OCI-M2 (cell line): ENCODE results near the gene EREG.

Experiments used
- DNase-seq: peaks from one replicate; lab custom pipeline; 2025; ENCODE audit not compliant: unreplicated experiment; lab: John Stamatoyannopoulos, UW

The EREG gene

GRCh38 chr4:74364652-74365491 is at the start of gene EREG:
EREG (plus strand) TSS chr4:74365145; CDS start chr4:74365309, 164 bp downstream.
- DNase-seq: no peak

GRCh38 chr4:74315376-74315775 is 49.6 kb upstream of the EREG start:
- DNase-seq: no peak

- no peak for DNase-seq
Observed at GRCh38 chr4:74316397-74316796, 48.5 kb upstream of the EREG start.

GRCh38 chr4:74317616-74318246 is 47.2 kb upstream of the EREG start:
- no peak for DNase-seq

GRCh38 chr4:74318276-74318675 is 46.7 kb upstream of the EREG start:
- no peak for DNase-seq

- no peak for DNase-seq
Observed at GRCh38 chr4:74319470-74319869, 45.5 kb upstream of the EREG start.

GRCh38 chr4:74320559-74321118 is 44.3 kb upstream of the EREG start:
- no peak for DNase-seq

GRCh38 chr4:74322301-74322700 is 42.6 kb upstream of the EREG start:
- no peak for DNase-seq

- DNase-seq: no peak
Observed at GRCh38 chr4:74323663-74324062, 41.3 kb upstream of the EREG start.

- no peak for DNase-seq
Observed at GRCh38 chr4:74324262-74324661, 40.7 kb upstream of the EREG start.

- DNase-seq: no peak
Observed at GRCh38 chr4:74325886-74326285, 39.1 kb upstream of the EREG start.

- no peak for DNase-seq
Observed at GRCh38 chr4:74327762-74328161, 37.2 kb upstream of the EREG start.

- DNase-seq: no peak
Observed at GRCh38 chr4:74328501-74328900, 36.4 kb upstream of the EREG start.

GRCh38 chr4:74329307-74329706 is 35.6 kb upstream of the EREG start:
- DNase-seq: no peak

GRCh38 chr4:74330295-74330750 is 34.6 kb upstream of the EREG start:
- peak; percentile 46 for DNase-seq

GRCh38 chr4:74331252-74331651 is 33.7 kb upstream of the EREG start:
- DNase-seq: peak; percentile 56

- no peak for DNase-seq
Observed at GRCh38 chr4:74331944-74332343, 33.0 kb upstream of the EREG start.

- DNase-seq: no peak
Observed at GRCh38 chr4:74334636-74335035, 30.3 kb upstream of the EREG start.

GRCh38 chr4:74335341-74336021 is 29.5 kb upstream of the EREG start:
- no peak for DNase-seq

- DNase-seq: no peak
Observed at GRCh38 chr4:74338792-74339333, 26.1 kb upstream of the EREG start.

- DNase-seq: no peak
Observed at GRCh38 chr4:74339501-74339900, 25.4 kb upstream of the EREG start.
